Stomach (tissue), 4 donors: ENCODE data around the gene ZNF214.

Experiments used
- CTCF ChIP-seq, 7 experiments: fragments of 450-650 bp in 4 of 7; fragments of 200-600 bp in 3 of 7; sonication (generic) in 3 of 7; IDR thresholded peaks; one replicate each; pipeline ENCODE4 v1.5.1; 2016 to 2019; ENCODE audit warnings: antibody characterized with exemption in 7 of 7, control low read depth in 2 of 7, mild to moderate bottlenecking in 1 of 7
- POLR2A ChIP-seq, 4 donors: fragments of 450-650 bp; IDR thresholded peaks; one replicate each; pipeline ENCODE4 v1.6.1; 2016; ENCODE audit warnings: antibody characterized with exemption in 4 of 4, control low read depth in 2 of 4, mild to moderate bottlenecking in 1 of 4, moderate library complexity in 1 of 4
- POLR2AphosphoS5 ChIP-seq, 3 donors: sonication (generic); formaldehyde crosslinking; IDR thresholded peaks; one replicate each; pipeline ENCODE4 v1.6.1; 2016; ENCODE audit warnings: antibody characterized with exemption in 3 of 3

- TF ChIP-seq CTCF (IDR thresholded peaks at IDR 0.05) = no peak
- TF ChIP-seq POLR2AphosphoS5 (IDR thresholded peaks at IDR 0.05) = peak in 1 of 3 donors; percentile 14
- no peak for TF ChIP-seq POLR2A (IDR thresholded peaks at IDR 0.05)
Observed at GRCh38 chr11:6992457-6993417, 27.4 kb downstream of the ZNF214 start.
